B cell (primary cell): ENCODE data around the gene CAPN11. TPM values are rescaled to one million over a fixed set of nuclear protein-coding genes. Genes with fewer than 3 reads are reported as not detected.
"Not testable (repeated sequence)": the region's sequence is repeated elsewhere in the genome, so short reads cannot be mapped to it uniquely, and the experiment has no call there.

ENCODE experiments used
- ATAC-seq: fragments of 200-7000 bp; cut with Tn5 transposase; one replicate; pipeline ENCODE4 v1.10.0; 2021; ENCODE audit warnings: low read depth, mild to moderate bottlenecking, moderate number of reproducible peaks, moderate library complexity
- CTCF ChIA-PET: fragments of 350-600 bp; sonication (Branson Sonifier 250); formaldehyde crosslinking; loops from one replicate; lab custom pipeline; 2021; ENCODE audit warnings: antibody characterized with exemption, inconsistent platforms; lab: Charles Lee
- POLR2A ChIA-PET: fragments of 350-600 bp; sonication (Branson Sonifier 250); formaldehyde crosslinking; loops from one replicate; lab custom pipeline; 2021; ENCODE audit warnings: antibody characterized with exemption; lab: Charles Lee
- DNase-seq: peaks from one replicate; pipeline ENCODE4 v3.0.0; 2013
- H2AFZ ChIP-seq: 2 replicates; pipeline ENCODE4 v1.6.1; 2012; ENCODE audit warnings: mild to moderate bottlenecking, low read depth, low read length; ENCODE audit not compliant: insufficient read depth, poor library complexity, severe bottlenecking
- H3K27ac ChIP-seq, 2 donors: 1 replicate in 1 of 2; 2 replicates in 1 of 2; pipeline ENCODE4 v1.5.1; 2012 to 2013; ENCODE audit warnings: low read length in 2 of 2, mild to moderate bottlenecking in 2 of 2, moderate library complexity in 1 of 2
- H3K27me3 ChIP-seq, 4 experiments: fragments of 200-600 bp in 1 of 4; sonication (generic) in 1 of 4; replicated peaks in 1 of 4; 1 replicate in 2 of 4; 2 replicates in 2 of 4; pipeline versions ENCODE4 v1.6.1 to v1.7.0; 2013 to 2016; ENCODE audit warnings: low read length in 3 of 4, mild to moderate bottlenecking in 2 of 4, mixed read lengths in 1 of 4, moderate library complexity in 1 of 4; ENCODE audit not compliant: insufficient read depth in 4 of 4, control insufficient read depth in 3 of 4; ENCODE audit errors: control extremely low read depth in 1 of 4
- H3K36me3 ChIP-seq, 2 experiments: replicated peaks in 1 of 2; 1 replicate in 1 of 2; 2 replicates in 1 of 2; pipeline versions ENCODE4 v1.6.1 to v1.7.1; 2013; ENCODE audit warnings: low read length in 1 of 2; ENCODE audit not compliant: insufficient read depth in 2 of 2, control insufficient read depth in 1 of 2; ENCODE audit errors: control extremely low read depth in 1 of 2, extremely low read depth in 1 of 2
- H3K4me1 ChIP-seq, 2 donors: fragments of 200-600 bp in 1 of 2; sonication (generic) in 1 of 2; 1 replicate in 1 of 2; 2 replicates in 1 of 2; pipeline versions ENCODE4 v1.5.1 to v1.6.1; 2013 to 2017; ENCODE audit warnings: low read length in 2 of 2; ENCODE audit not compliant: control insufficient read depth in 2 of 2, insufficient read depth in 2 of 2
- H3K4me2 ChIP-seq: replicated peaks from 2 replicates; pipeline ENCODE3; 2012; ENCODE audit warnings: mild to moderate bottlenecking, low read depth, low read length; ENCODE audit not compliant: poor library complexity, severe bottlenecking
- H3K4me3 ChIP-seq, 5 experiments: fragments of 200-600 bp in 1 of 5; sonication (generic) in 1 of 5; 1 replicate in 3 of 5; 2 replicates in 2 of 5; pipeline versions ENCODE4 v1.5.1 to v1.7.0; 2011 to 2016; ENCODE audit warnings: low read length in 4 of 5, mild to moderate bottlenecking in 4 of 5, low read depth in 2 of 5, control low read depth in 1 of 5, moderate library complexity in 1 of 5; ENCODE audit not compliant: insufficient read depth in 1 of 5; ENCODE audit errors: control extremely low read depth in 1 of 5, extremely low read depth in 1 of 5
- H3K79me2 ChIP-seq: fragments of 200-600 bp; sonication (generic); one replicate; pipeline ENCODE4 v1.6.0; 2016; ENCODE audit warnings: low read length; ENCODE audit not compliant: control insufficient read depth, insufficient read depth
- H3K9ac ChIP-seq: fragments of 200-600 bp; sonication (generic); 2 replicates; pipeline ENCODE4 v1.6.1; 2017; ENCODE audit warnings: mild to moderate bottlenecking, low read length, moderate library complexity
- H3K9me3 ChIP-seq, 3 donors: one replicate each; pipeline versions ENCODE4 v1.6.1 to v1.7.1; 2013; ENCODE audit warnings: low read length in 2 of 3; ENCODE audit not compliant: control insufficient read depth in 2 of 3, insufficient read depth in 1 of 3; ENCODE audit errors: control extremely low read depth in 1 of 3
- H4K20me1 ChIP-seq: 2 replicates; pipeline ENCODE4 v1.6.0; 2012; ENCODE audit warnings: mild to moderate bottlenecking, low read length; ENCODE audit not compliant: insufficient read depth, control insufficient read depth, poor library complexity, severe bottlenecking
- H3K27ac Mint-ChIP-seq: one replicate; pipeline ENCODE4 v1.8.0; 2021; ENCODE audit warnings: mixed read lengths
- H3K27me3 Mint-ChIP-seq: one replicate; pipeline ENCODE4 v1.8.0; 2021; ENCODE audit warnings: mixed read lengths
- H3K4me1 Mint-ChIP-seq: one replicate; pipeline ENCODE4 v1.8.0; 2021; ENCODE audit warnings: mixed read lengths
- H3K4me3 Mint-ChIP-seq: one replicate; pipeline ENCODE4 v1.8.0; 2021; ENCODE audit warnings: mixed read lengths
- H3K9me3 Mint-ChIP-seq: one replicate; pipeline ENCODE4 v1.8.0; 2022; ENCODE audit warnings: mixed read lengths; ENCODE audit not compliant: insufficient read depth
- CTCF ChIP-seq: fragments of 200-600 bp; IDR thresholded peaks from one replicate; pipeline ENCODE4 v1.8.0; 2022; ENCODE audit warnings: antibody characterized with exemption, mild to moderate bottlenecking
- EZH2 ChIP-seq: IDR thresholded peaks from 2 replicates; pipeline ENCODE4 v1.6.1; 2012; ENCODE audit warnings: borderline replicate concordance, low read depth, mild to moderate bottlenecking, moderate library complexity, low read length; ENCODE audit not compliant: insufficient read depth, poor library complexity, severe bottlenecking
- WGBS: methylation state at CpG from one replicate; pipeline ENCODE4 v1.1.5; 2013; ENCODE audit warnings: missing lambda C conversion rate; ENCODE audit not compliant: insufficient coverage; 5-methylcytosine and 5-hydroxymethylcytosine counted together
- intact Hi-C: fragments of 100-400 bp; cut with micrococcal nuclease; formaldehyde crosslinking; loops from one replicate; pipeline ENCODE4 v1.10.0; 2022
- polyA plus RNA-seq: library from polyadenylated mRNA; depleted of rRNA; stranded (reverse); fragments of >200 nt; gene quantifications from 2 replicates; pipeline ENCODE4 v1.2.3, GENCODE V29; 2012
- total RNA-seq, 2 donors: library from RNA; stranded (reverse); fragments of 120-200 nt in 1 of 2; gene quantifications; 1 replicate in 1 of 2; 2 replicates in 1 of 2; pipeline versions ENCODE4 v1.2.3 to v1.2.4, GENCODE V29; 2013 to 2022

The CAPN11 gene
- total and polyA plus RNA-seq, 2 donors (not counting 1 experiment from before 2014, with no cell fraction given) = not detected

GRCh38 chr6:44182911-44183390, 24.3 kb downstream of the CAPN11 start:
- H2AFZ ChIP-seq = no peak overlapping the region
- TF ChIP-seq CTCF (no peak), EZH2 (no peak)
- DNase-seq = no peak
- no peaks in the 10 kb centered on the region for H3K79me2 ChIP-seq
- no peak overlapping the region for H3K4me2 ChIP-seq
- no peaks in the 10 kb centered on the region for H4K20me1 ChIP-seq
- H3K4me1 ChIP-seq = no peaks in the 10 kb centered on the region
- Mint-ChIP-seq H3K27ac (no peak overlapping the region), H3K4me1 (peaks cover 2% of the 10 kb centered on the region), H3K27me3 (peaks cover 13% of the 10 kb centered on the region), H3K9me3 (no peaks in the 10 kb centered on the region), H3K4me3 (no peak overlapping the region)
- WGBS = 100% methylated on average over 2 of the region's 4 CpGs
- POLR2A ChIA-PET = no interaction called here
- ATAC-seq = no peak
- no peak overlapping the region for H3K27ac ChIP-seq
- no peak overlapping the region for H3K4me3 ChIP-seq
- no peaks in the 10 kb centered on the region for H3K36me3 ChIP-seq
- H3K27me3 ChIP-seq = peaks cover 0 to 4% (median 0%) of the 10 kb centered on the region in 4 experiments
- H3K9me3 ChIP-seq = no peaks in the 10 kb centered on the region
- CTCF ChIA-PET = interaction anchor here (1.3 kb wide), 1 partner anchor 10 kb away, joined by 3 read pairs; no protein-coding TSS in a partner anchor
- H3K9ac ChIP-seq = no peak overlapping the region
- intact Hi-C loops = no loop called here

- TF ChIP-seq CTCF = no peak
- no peaks in the 10 kb centered on the region for H4K20me1 ChIP-seq
- DNase-seq (no peak), ATAC-seq (no peak)
- no peak overlapping the region for H3K9ac ChIP-seq
- no peak overlapping the region for H3K27ac ChIP-seq
- WGBS = 89% methylated on average over 4 of the region's 9 CpGs
- no peak overlapping the region for H3K4me3 Mint-ChIP-seq
- no peak overlapping the region for H3K27ac Mint-ChIP-seq
- H3K4me1 ChIP-seq = no peaks in the 10 kb centered on the region
- H3K9me3 Mint-ChIP-seq = no peaks in the 10 kb centered on the region
- no peak overlapping the region for H2AFZ ChIP-seq
- H3K27me3 ChIP-seq = peaks cover 0 to 4% (median 0%) of the 10 kb centered on the region in 4 experiments
- ChIA-PET CTCF (no interaction called here), POLR2A (no interaction called here)
- intact Hi-C loops = no loop called here
- no peaks in the 10 kb centered on the region for H3K36me3 ChIP-seq
- no peaks in the 10 kb centered on the region for H3K79me2 ChIP-seq
- no peak overlapping the region for H3K4me2 ChIP-seq
- no peaks in the 10 kb centered on the region for H3K4me1 Mint-ChIP-seq
- no peak overlapping the region for H3K4me3 ChIP-seq
- H3K27me3 Mint-ChIP-seq = peaks cover 13% of the 10 kb centered on the region
- H3K9me3 ChIP-seq = no peaks in the 10 kb centered on the region
These were observed 25.2 kb downstream of the CAPN11 start for GRCh38 chr6:44183783-44184182.

- H3K9ac ChIP-seq, intact Hi-C loops, ATAC-seq, H3K4me1 ChIP-seq, H3K27ac Mint-ChIP-seq, H3K4me1 Mint-ChIP-seq, H3K36me3 ChIP-seq, POLR2A ChIA-PET, H3K9me3 Mint-ChIP-seq, H3K4me3 ChIP-seq, H3K27me3 ChIP-seq, DNase-seq, H3K79me2 ChIP-seq, H2AFZ ChIP-seq, H3K4me2 ChIP-seq, H3K4me3 Mint-ChIP-seq, H4K20me1 ChIP-seq, H3K27ac ChIP-seq, H3K9me3 ChIP-seq: not testable (repeated sequence)
- peaks cover 17% of the 10 kb centered on the region for H3K27me3 Mint-ChIP-seq
- CTCF ChIA-PET = interaction anchor here (1.5 to 2.1 kb wide), 2 partner anchors 13 to 153 kb away, joined by 3 to 6 read pairs; no protein-coding TSS in a partner anchor
- WGBS = 77% methylated on average over 3 of the region's 7 CpGs
These were observed 26.7 kb downstream of the CAPN11 start for GRCh38 chr6:44185356-44185755.
